Activated CD4-positive, alpha-beta memory T cell treated with anti-CD3 and anti-CD28 coated beads for 36 hours (primary cell): ENCODE results near the gene LHFPL3. TPM values are rescaled to one million over a fixed set of nuclear protein-coding genes. Genes with fewer than 3 reads are reported as not detected.
"Not testable (repeated sequence)": the region's sequence is repeated elsewhere in the genome, so short reads cannot be mapped to it uniquely, and the experiment has no call there.

ENCODE experiments used
- CTCF ChIA-PET: fragments of 350-600 bp; sonication (Branson Sonifier 250); formaldehyde crosslinking; loops from one replicate; lab custom pipeline; 2021; ENCODE audit warnings: antibody characterized with exemption, inconsistent platforms; lab: Charles Lee
- POLR2A ChIA-PET: fragments of 350-600 bp; sonication (Branson Sonifier 250); formaldehyde crosslinking; loops from one replicate; lab custom pipeline; 2021; ENCODE audit warnings: antibody characterized with exemption; lab: Charles Lee
- DNase-seq: peaks from one replicate; pipeline ENCODE4 v3.0.0-alpha.2; 2020
- H3K27ac Mint-ChIP-seq: one replicate; pipeline ENCODE4 v1.8.0; 2021; ENCODE audit warnings: mixed read lengths
- H3K27me3 Mint-ChIP-seq: one replicate; pipeline ENCODE4 v1.8.0; 2021; ENCODE audit warnings: mixed read lengths
- H3K36me3 Mint-ChIP-seq: one replicate; pipeline ENCODE4 v1.8.0; 2021; ENCODE audit warnings: mixed read lengths
- H3K4me1 Mint-ChIP-seq: one replicate; pipeline ENCODE4 v1.8.0; 2021; ENCODE audit warnings: low read depth, mixed read lengths
- H3K4me3 Mint-ChIP-seq: one replicate; pipeline ENCODE4 v1.8.0; 2021; ENCODE audit warnings: mild to moderate bottlenecking, mixed read lengths
- H3K9me3 Mint-ChIP-seq: one replicate; pipeline ENCODE4 v1.8.0; 2021; ENCODE audit warnings: mixed read lengths
- intact Hi-C: fragments of 100-400 bp; cut with micrococcal nuclease; formaldehyde crosslinking; loops from one replicate; pipeline ENCODE4 v1.15.1; 2023
- total RNA-seq, 2 experiments: library from RNA; stranded (reverse); gene quantifications; one replicate each; pipeline ENCODE4 v1.2.3, GENCODE V29; 2021

Gene LHFPL3
- total RNA-seq, 2 experiments from 2014 or later: not detected

- H3K27me3 Mint-ChIP-seq, DNase-seq, H3K9me3 Mint-ChIP-seq, intact Hi-C loops, H3K27ac Mint-ChIP-seq, H3K4me3 Mint-ChIP-seq, POLR2A ChIA-PET: not testable (repeated sequence)
- CTCF ChIA-PET: interaction anchor here (1.3 kb wide), 1 partner anchor 54 kb away, joined by 5 read pairs; no protein-coding TSS in a partner anchor
- Mint-ChIP-seq H3K4me1 (peaks cover 19% of the 10 kb centered on the region), H3K36me3 (peaks cover 15% of the 10 kb centered on the region)
Measured at GRCh38 chr7:104937489-104937888, 609.1 kb downstream of the LHFPL3 start.

- POLR2A ChIA-PET: interaction anchor here (7.1 kb wide), 1 partner anchor 75 kb away, joined by 251 read pairs; the partner anchor contains the start of gene KMT2E
- CTCF ChIA-PET: interaction anchor here (1.0 to 2.6 kb wide), 3 partner anchors 9 to 55 kb away, joined by 3 to 11 read pairs (median 5); no protein-coding TSS in a partner anchor
Measured at GRCh38 chr7:104938741-104939390, 610.5 kb downstream of the LHFPL3 start.

GRCh38 chr7:104940023-104940710 lies 611.8 kb downstream of the LHFPL3 start:
- ChIA-PET CTCF (interaction anchor here (0.7 to 2.6 kb wide), 6 partner anchors 10 to 75 kb away, joined by 3 to 11 read pairs (median 3); no protein-coding TSS in a partner anchor), POLR2A (interaction anchor here (0.7 to 7.1 kb wide), 13 partner anchors 10 to 412 kb away, joined by 3 to 251 read pairs (median 4); partner anchors contain the start of gene KMT2E)
- peaks cover 36% of the 10 kb centered on the region for H3K4me1 Mint-ChIP-seq
- no peak overlapping the region for H3K27ac Mint-ChIP-seq
- H3K4me3 Mint-ChIP-seq: peak overlapping the region; percentile 89
- no peak for DNase-seq
- no peaks in the 10 kb centered on the region for H3K27me3 Mint-ChIP-seq
- H3K9me3 Mint-ChIP-seq: peaks cover 4% of the 10 kb centered on the region
- H3K36me3 Mint-ChIP-seq: peaks cover 33% of the 10 kb centered on the region
- intact Hi-C loops: loop anchor here (5.0 to 10.0 kb wide), 8 partner anchors 157 to 1595 kb away; partner anchors contain the start of genes DNAJC2, NAMPT, PSMC2 and RINT1

More at GRCh38 chr7:104938741-104939390, 610.5 kb downstream of the LHFPL3 start:
- Mint-ChIP-seq H3K27me3 (no peaks in the 10 kb centered on the region), H3K27ac (peak overlapping the region; percentile 6), H3K4me3 (no peak overlapping the region), H3K9me3 (peaks cover 4% of the 10 kb centered on the region), H3K36me3 (peaks cover 26% of the 10 kb centered on the region), H3K4me1 (peaks cover 28% of the 10 kb centered on the region)
- DNase-seq: no peak
- intact Hi-C loops: no loop called here

- intact Hi-C loops: loop anchor here (1.0 to 10.0 kb wide), 12 partner anchors 20 to 1599 kb away; partner anchors contain the start of genes DNAJC2, NAMPT, PSMC2 and RINT1
- peak; percentile 89 for DNase-seq
- Mint-ChIP-seq H3K27ac (peak overlapping the region; percentile 98), H3K4me1 (peaks cover 62% of the 10 kb centered on the region), H3K4me3 (peak overlapping the region; percentile 89), H3K9me3 (peaks cover 2% of the 10 kb centered on the region), H3K27me3 (no peaks in the 10 kb centered on the region), H3K36me3 (peaks cover 47% of the 10 kb centered on the region)
- ChIA-PET CTCF (interaction anchor here (0.5 to 0.9 kb wide), 3 partner anchors 13 to 70 kb away, joined by 3 read pairs; no protein-coding TSS in a partner anchor), POLR2A (interaction anchor here (0.7 to 7.1 kb wide), 8 partner anchors 8 to 365 kb away, joined by 3 to 251 read pairs (median 6); partner anchors contain the start of gene KMT2E)
Measured at GRCh38 chr7:104943502-104944343, 615.3 kb downstream of the LHFPL3 start.

- CTCF ChIA-PET: interaction anchor here (1.1 to 1.3 kb wide), 4 partner anchors 11 to 484 kb away, joined by 3 to 8 read pairs (median 4); no protein-coding TSS in a partner anchor
- peaks cover under 1% of the 10 kb centered on the region for H3K9me3 Mint-ChIP-seq
Measured at GRCh38 chr7:104945599-104945956, 617.2 kb downstream of the LHFPL3 start.

DNA sequence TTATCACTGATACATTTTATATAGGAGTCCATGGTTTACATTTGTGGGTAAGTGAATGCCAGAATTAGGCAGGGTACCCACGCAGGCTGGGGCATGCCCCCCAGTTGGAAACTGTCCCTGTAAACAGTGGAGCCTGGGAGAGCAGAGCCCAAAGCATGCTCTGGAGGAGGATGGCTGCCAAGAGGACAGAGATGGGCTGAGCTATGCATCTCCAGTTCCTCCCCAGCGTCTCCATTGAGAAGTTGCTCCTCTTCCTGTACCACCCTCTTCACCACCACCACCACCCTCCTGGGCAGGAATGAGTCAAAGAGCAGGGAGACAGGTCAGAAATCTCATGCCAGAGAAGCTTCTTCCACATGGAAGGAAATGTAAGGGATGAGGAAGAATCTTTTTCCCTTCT lies 617.9 kb downstream of the LHFPL3 start:
- Mint-ChIP-seq H3K27me3 (no peaks in the 10 kb centered on the region), H3K4me3 (peak overlapping the region; percentile 89), H3K27ac (peak overlapping the region; percentile 54), H3K36me3 (peaks cover 46% of the 10 kb centered on the region), H3K4me1 (peaks cover 51% of the 10 kb centered on the region), H3K9me3 (no peaks in the 10 kb centered on the region)
- peak; percentile 31 for DNase-seq
- CTCF ChIA-PET: interaction anchor here (0.7 to 1.2 kb wide), 5 partner anchors 11 to 484 kb away, joined by 3 to 4 read pairs (median 3); no protein-coding TSS in a partner anchor
- intact Hi-C loops: loop anchor here (10.0 kb wide), 3 partner anchors 1338 to 1602 kb away; partner anchors contain the start of genes DNAJC2, NAMPT and PSMC2
- POLR2A ChIA-PET: interaction anchor here (3.0 to 7.1 kb wide), 3 partner anchors 10 to 68 kb away, joined by 11 to 251 read pairs (median 78); partner anchors contain the start of gene KMT2E

More at GRCh38 chr7:104945599-104945956, 617.2 kb downstream of the LHFPL3 start:
- peaks cover 50% of the 10 kb centered on the region for H3K36me3 Mint-ChIP-seq
- POLR2A ChIA-PET: interaction anchor here (1.1 to 7.1 kb wide), 6 partner anchors 11 to 79 kb away, joined by 3 to 251 read pairs (median 32); partner anchors contain the start of gene KMT2E
- H3K27me3 Mint-ChIP-seq: no peaks in the 10 kb centered on the region
- peaks cover 57% of the 10 kb centered on the region for H3K4me1 Mint-ChIP-seq
- intact Hi-C loops: loop anchor here (1.0 to 10.0 kb wide), 8 partner anchors 12 to 1601 kb away; partner anchors contain the start of genes DNAJC2, NAMPT and PSMC2
- peak overlapping the region; percentile 89 for H3K4me3 Mint-ChIP-seq
- DNase-seq: no peak
- H3K27ac Mint-ChIP-seq: peak overlapping the region; percentile 98

DNA sequence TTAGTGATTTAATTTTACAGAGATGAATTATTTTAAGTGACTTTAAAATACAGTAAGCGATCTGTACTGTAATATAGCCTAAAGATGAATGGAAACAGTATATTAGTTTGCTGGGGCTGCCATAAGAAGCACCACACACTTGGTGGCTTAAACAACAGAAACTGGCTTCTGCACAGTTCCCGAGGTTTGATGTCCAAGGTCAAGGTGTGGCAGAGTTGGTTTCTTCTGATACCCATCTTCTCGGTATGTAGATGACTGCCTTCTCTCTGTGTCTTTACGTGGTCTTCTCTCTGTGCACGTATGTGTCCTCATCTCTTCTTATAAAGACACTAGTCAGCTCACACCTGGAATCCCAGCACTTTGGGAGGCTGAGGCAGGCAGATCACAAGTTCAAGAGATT lies 621.6 kb downstream of the LHFPL3 start:
- Mint-ChIP-seq H3K27ac (no peak overlapping the region), H3K9me3 (no peaks in the 10 kb centered on the region), H3K4me1 (peaks cover 46% of the 10 kb centered on the region), H3K4me3 (no peak overlapping the region), H3K36me3 (peaks cover 25% of the 10 kb centered on the region), H3K27me3 (no peaks in the 10 kb centered on the region)
- DNase-seq: no peak
- intact Hi-C loops: no loop called here
- ChIA-PET POLR2A (no interaction called here), CTCF (interaction anchor here (1.3 kb wide), 1 partner anchor 29 kb away, joined by 3 read pairs; no protein-coding TSS in a partner anchor)

DNA sequence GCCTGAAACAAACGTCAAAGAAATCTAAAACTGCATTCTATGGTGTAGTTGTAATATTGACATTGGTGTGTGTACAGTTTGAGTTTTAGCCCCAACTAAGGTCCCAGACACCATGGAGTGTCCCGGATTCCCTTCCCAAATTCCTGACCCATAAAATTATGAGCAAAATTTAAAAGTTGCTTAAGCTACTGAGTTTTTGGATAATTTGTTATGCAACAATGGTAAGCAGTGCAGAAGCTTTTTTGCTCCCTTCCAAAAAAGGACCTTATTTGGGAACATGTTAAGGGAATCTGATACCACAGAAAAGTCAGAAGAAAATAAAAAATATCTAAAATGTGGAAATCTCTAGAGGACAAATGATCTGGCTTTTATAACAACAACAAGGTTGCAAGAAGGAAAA lies 622.4 kb downstream of the LHFPL3 start:
- ChIA-PET POLR2A (no interaction called here), CTCF (no interaction called here)
- intact Hi-C loops: no loop called here
- no peak for DNase-seq
- Mint-ChIP-seq H3K27ac (peak overlapping the region; percentile 23), H3K9me3 (no peaks in the 10 kb centered on the region), H3K4me1 (peaks cover 46% of the 10 kb centered on the region), H3K27me3 (no peaks in the 10 kb centered on the region), H3K4me3 (no peak overlapping the region), H3K36me3 (peaks cover 28% of the 10 kb centered on the region)

DNA sequence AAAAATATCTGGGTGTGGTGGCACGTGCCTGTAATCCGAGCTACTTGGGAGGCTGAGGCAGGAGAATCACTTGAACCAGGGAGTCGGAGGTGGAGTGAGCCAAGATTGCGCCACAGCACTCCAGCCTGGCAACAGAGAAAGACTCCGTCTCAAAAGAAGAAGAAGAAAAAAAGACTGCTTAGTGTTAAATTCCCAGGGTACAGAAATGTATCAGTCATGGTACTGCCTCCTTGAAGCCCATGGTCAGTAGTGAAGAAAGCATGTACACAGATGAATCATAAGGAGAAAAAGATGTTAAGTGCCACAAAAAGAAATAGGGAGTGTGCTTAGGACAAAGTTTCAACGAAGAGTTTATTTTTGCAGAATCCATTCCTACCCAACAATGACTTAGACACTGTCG lies 623.1 kb downstream of the LHFPL3 start:
- H3K27ac Mint-ChIP-seq: no peak overlapping the region
- peaks cover 26% of the 10 kb centered on the region for H3K36me3 Mint-ChIP-seq
- POLR2A ChIA-PET: interaction anchor here (0.7 kb wide), 1 partner anchor 8 kb away, joined by 3 read pairs; no protein-coding TSS in a partner anchor
- intact Hi-C loops: no loop called here
- H3K4me1 Mint-ChIP-seq: peaks cover 45% of the 10 kb centered on the region
- CTCF ChIA-PET: no interaction called here
- H3K9me3 Mint-ChIP-seq: no peaks in the 10 kb centered on the region
- no peak for DNase-seq
- H3K27me3 Mint-ChIP-seq: no peaks in the 10 kb centered on the region
- no peak overlapping the region for H3K4me3 Mint-ChIP-seq

GRCh38 chr7:104955276-104955675 lies 626.9 kb downstream of the LHFPL3 start:
- H3K4me1 Mint-ChIP-seq: peaks cover 45% of the 10 kb centered on the region
- CTCF ChIA-PET: interaction anchor here (0.8 to 1.8 kb wide), 2 partner anchors 26 to 36 kb away, joined by 3 to 7 read pairs; no protein-coding TSS in a partner anchor
- POLR2A ChIA-PET: interaction anchor here (1.2 to 3.1 kb wide), 2 partner anchors 12 to 28 kb away, joined by 4 to 78 read pairs; no protein-coding TSS in a partner anchor
- no peak for DNase-seq
- H3K36me3 Mint-ChIP-seq: peaks cover 25% of the 10 kb centered on the region
- H3K4me3 Mint-ChIP-seq: no peak overlapping the region
- no peaks in the 10 kb centered on the region for H3K27me3 Mint-ChIP-seq
- H3K9me3 Mint-ChIP-seq: no peaks in the 10 kb centered on the region
- H3K27ac Mint-ChIP-seq: peak overlapping the region; percentile 40
- intact Hi-C loops: no loop called here
